ENCODE measurements around the gene MAP4K1. TPM values are rescaled to one million over a fixed set of nuclear protein-coding genes. Genes with fewer than 3 reads are reported as not detected.

Gene MAP4K1
- total RNA-seq, 2 donors from 2014 or later = 2.0 to 2.9 TPM

GRCh38 chr19:38657633-38658222 is 40.0 kb upstream of the MAP4K1 start:
- H3K27me3 ChIP-seq = no peaks in the 10 kb centered on the region
- 56 to 70% methylated on average over 8 of the region's 8 CpGs for WGBS, 2 donors
- H3K27ac ChIP-seq = peak overlapping the region; percentile 74 to 98 (median 94)
- no peaks in the 10 kb centered on the region for H3K9me3 ChIP-seq
- no peak overlapping the region for H3K4me3 ChIP-seq
- intact Hi-C loops (cut with DNase I) = no loop called here
- DNase-seq = no peak
- no peak for ATAC-seq
- H3K36me3 ChIP-seq (replicated peaks in 1 of 2; ENCODE audit: insufficient read depth in 1 of 2, low read depth in 2 of 2) = no peaks in the 10 kb centered on the region
- H3K4me1 ChIP-seq = peaks cover 100% of the 10 kb centered on the region
- TF ChIP-seq CTCF (IDR thresholded peaks at IDR 0.05) (no peak), POLR2A (IDR thresholded peaks at IDR 0.05) (no peak)

GRCh38 chr19:38656171-38656981 is 38.6 kb upstream of the MAP4K1 start:
- no peak overlapping the region for H3K4me3 ChIP-seq
- no peaks in the 10 kb centered on the region for H3K36me3 ChIP-seq (replicated peaks in 1 of 2; ENCODE audit: insufficient read depth in 1 of 2, low read depth in 2 of 2)
- TF ChIP-seq CTCF (IDR thresholded peaks at IDR 0.05) = no peak
- DNase-seq = no peak
- no peaks in the 10 kb centered on the region for H3K9me3 ChIP-seq
- peak overlapping the region in 3 of 4 donors; percentile 92 to 98 (median 95) for H3K27ac ChIP-seq
- ATAC-seq = no peak
- intact Hi-C loops (cut with DNase I) = no loop called here
- no peaks in the 10 kb centered on the region for H3K27me3 ChIP-seq
- 66 to 70% methylated on average over 7 of the region's 7 CpGs for whole genome bisulfite sequencing, 2 donors
- H3K4me1 ChIP-seq = peaks cover 100% of the 10 kb centered on the region

GRCh38 chr19:38655148-38655824 is 37.5 kb upstream of the MAP4K1 start:
- TF ChIP-seq POLR2A (IDR thresholded peaks at IDR 0.05) = no peak
- intact Hi-C loops (cut with DNase I) = no loop called here

GRCh38 chr19:38654628-38655055 is 36.9 kb upstream of the MAP4K1 start:
- DNase-seq = no peak

More at GRCh38 chr19:38655148-38655824, 37.5 kb upstream of the MAP4K1 start:
- WGBS, 2 donors = 59% methylated on average over 5 of the region's 5 CpGs
- Histone ChIP-seq H3K27ac (peak overlapping the region; percentile 22 to 98 (median 96)), H3K27me3 (no peaks in the 10 kb centered on the region), H3K4me1 (peaks cover 100% of the 10 kb centered on the region), H3K36me3 (replicated peaks in 1 of 2; ENCODE audit: insufficient read depth in 1 of 2, low read depth in 2 of 2) (no peaks in the 10 kb centered on the region), H3K4me3 (no peak overlapping the region), H3K9me3 (no peaks in the 10 kb centered on the region)
- DNase-seq = no peak
- ATAC-seq = no peak

More at GRCh38 chr19:38654628-38655055, 36.9 kb upstream of the MAP4K1 start:
- Histone ChIP-seq H3K4me3 (no peak overlapping the region), H3K9me3 (no peaks in the 10 kb centered on the region), H3K27ac (peak overlapping the region in 3 of 4 donors; percentile 95 to 98 (median 97)), H3K4me1 (peaks cover 100% of the 10 kb centered on the region), H3K27me3 (no peaks in the 10 kb centered on the region), H3K36me3 (replicated peaks in 1 of 2; ENCODE audit: insufficient read depth in 1 of 2, low read depth in 2 of 2) (no peaks in the 10 kb centered on the region)
- intact Hi-C loops (cut with DNase I) = no loop called here
- no peak for ATAC-seq
- 18 to 24% methylated on average over 6 of the region's 6 CpGs for WGBS, 2 donors
- TF ChIP-seq POLR2A (IDR thresholded peaks at IDR 0.05) (no peak), CTCF (IDR thresholded peaks at IDR 0.05) (no peak)

All from body of pancreas (tissue), 4 donors.